MM.1S (cell line): Measurements from ENCODE around the gene SFMBT2.

ENCODE experiments used
- DNase-seq: peaks from one replicate; pipeline ENCODE4 v3.0.0-alpha.2; 2015
- H2AFZ ChIP-seq: fragments of 300-600 bp; sonication (generic); 2 replicates; pipeline ENCODE4 v1.6.0; 2016; ENCODE audit warnings: antibody characterized with exemption, low read length
- H3F3A ChIP-seq: fragments of 300-600 bp; sonication (generic); 2 replicates; pipeline ENCODE4 v1.6.1; 2016; ENCODE audit warnings: mild to moderate bottlenecking, antibody characterized with exemption, low read length, moderate library complexity, mixed read lengths; ENCODE audit not compliant: insufficient read depth
- H3K27ac ChIP-seq: fragments of 300-600 bp; sonication (generic); 2 replicates; pipeline ENCODE4 v1.5.1; 2016; ENCODE audit warnings: mild to moderate bottlenecking, low read length
- H3K27me3 ChIP-seq: fragments of 300-600 bp; sonication (generic); replicated peaks from 2 replicates; pipeline ENCODE4 v1.6.0; 2016; ENCODE audit warnings: low read length; ENCODE audit not compliant: insufficient read depth
- H3K36me3 ChIP-seq: fragments of 300-600 bp; sonication (generic); replicated peaks from 2 replicates; pipeline ENCODE4 v1.6.1; 2016; ENCODE audit warnings: mild to moderate bottlenecking, low read length, mixed read lengths; ENCODE audit not compliant: insufficient read depth
- H3K4me1 ChIP-seq: fragments of 300-600 bp; sonication (generic); 2 replicates; pipeline ENCODE4 v1.6.1; 2016; ENCODE audit warnings: low read length, mixed read lengths
- H3K4me2 ChIP-seq: fragments of 300-600 bp; sonication (generic); 2 replicates; pipeline ENCODE4 v1.6.0; 2016; ENCODE audit warnings: low read depth, low read length
- H3K4me3 ChIP-seq: fragments of 300-600 bp; sonication (generic); 2 replicates; pipeline ENCODE4 v1.5.1; 2016; ENCODE audit warnings: low read length, mixed read lengths
- H3K79me2 ChIP-seq: fragments of 300-600 bp; sonication (generic); 2 replicates; pipeline ENCODE4 v1.6.1; 2016; ENCODE audit warnings: mixed run types, low read length, mixed read lengths
- H3K9ac ChIP-seq: fragments of 300-600 bp; sonication (generic); 2 replicates; pipeline ENCODE4 v1.6.1; 2016; ENCODE audit warnings: low read length, mixed read lengths
- H3K9me2 ChIP-seq: fragments of 300-600 bp; sonication (generic); replicated peaks from 2 replicates; pipeline ENCODE4 v1.6.1; 2016; ENCODE audit warnings: mild to moderate bottlenecking, low read length, mixed read lengths; ENCODE audit not compliant: insufficient read depth
- H3K9me3 ChIP-seq: fragments of 300-600 bp; sonication (generic); replicated peaks from 2 replicates; pipeline ENCODE4 v1.6.1; 2016; ENCODE audit warnings: mild to moderate bottlenecking, low read length, mixed read lengths; ENCODE audit not compliant: insufficient read depth
- H4K20me1 ChIP-seq: fragments of 300-600 bp; sonication (generic); 2 replicates; pipeline ENCODE4 v1.6.1; 2016; ENCODE audit warnings: mild to moderate bottlenecking, low read length, moderate library complexity, mixed read lengths; ENCODE audit not compliant: insufficient read depth
- EZH2 ChIP-seq: fragments of 300-600 bp; sonication (generic); optimal IDR thresholded peaks from 2 replicates; pipeline ENCODE3; 2017; ENCODE audit warnings: low read depth, mild to moderate bottlenecking, antibody characterized with exemption, low read length, mixed read lengths
- EZH2phosphoT487 ChIP-seq: fragments of 300-600 bp; sonication (generic); IDR thresholded peaks from 2 replicates; pipeline ENCODE4 v1.6.1; 2018; ENCODE audit warnings: antibody characterized with exemption, low read length
- TF ChIP-seq, protein P1 (sequence below): fragments of 300-600 bp; sonication (generic); IDR thresholded peaks from 2 replicates; pipeline ENCODE4 v1.5.1; 2016; ENCODE audit warnings: antibody characterized with exemption, low read length, mixed read lengths

The SFMBT2 gene

DNA sequence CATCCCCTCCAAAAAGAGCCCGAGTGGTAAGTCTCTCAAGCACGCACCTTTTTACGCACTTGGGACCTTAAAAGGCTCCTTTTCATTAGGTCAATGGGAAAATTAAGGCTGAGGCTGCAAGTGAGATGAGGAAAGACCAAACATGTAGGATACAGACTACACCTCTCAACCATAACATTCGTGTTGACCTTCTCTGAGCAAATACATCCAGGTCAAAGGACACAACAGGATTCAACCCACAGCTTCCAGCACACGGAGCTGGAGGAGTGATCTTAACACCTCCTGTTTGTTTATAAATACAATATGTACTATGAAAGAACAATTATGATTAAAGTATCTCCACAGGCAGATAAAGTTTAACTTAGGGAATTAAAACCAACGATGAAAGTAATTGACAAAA lies 9.7 kb downstream of the SFMBT2 start:
- Histone ChIP-seq H3K4me3 (no peak overlapping the region), H3K4me1 (peaks cover 7% of the 10 kb centered on the region; the same call in 1 of the 2 replicates), H3K9ac (no peak overlapping the region), H2AFZ (no peak overlapping the region), H3K9me3 (no peaks in the 10 kb centered on the region), H3K36me3 (no peaks in the 10 kb centered on the region; the same call in 1 of the 2 replicates), H3K27me3 (no peaks in the 10 kb centered on the region), H3K27ac (no peak overlapping the region), H3K79me2 (peaks cover 98% of the 10 kb centered on the region), H4K20me1 (peaks cover 82% of the 10 kb centered on the region), H3K9me2 (no peaks in the 10 kb centered on the region), H3K4me2 (no peak overlapping the region), H3F3A (no peaks in the 10 kb centered on the region; the same call in 1 of the 2 replicates)
- no peak for DNase-seq
- no peak for TF ChIP-seq EZH2phosphoT487
- TF ChIP-seq, protein P1, sequence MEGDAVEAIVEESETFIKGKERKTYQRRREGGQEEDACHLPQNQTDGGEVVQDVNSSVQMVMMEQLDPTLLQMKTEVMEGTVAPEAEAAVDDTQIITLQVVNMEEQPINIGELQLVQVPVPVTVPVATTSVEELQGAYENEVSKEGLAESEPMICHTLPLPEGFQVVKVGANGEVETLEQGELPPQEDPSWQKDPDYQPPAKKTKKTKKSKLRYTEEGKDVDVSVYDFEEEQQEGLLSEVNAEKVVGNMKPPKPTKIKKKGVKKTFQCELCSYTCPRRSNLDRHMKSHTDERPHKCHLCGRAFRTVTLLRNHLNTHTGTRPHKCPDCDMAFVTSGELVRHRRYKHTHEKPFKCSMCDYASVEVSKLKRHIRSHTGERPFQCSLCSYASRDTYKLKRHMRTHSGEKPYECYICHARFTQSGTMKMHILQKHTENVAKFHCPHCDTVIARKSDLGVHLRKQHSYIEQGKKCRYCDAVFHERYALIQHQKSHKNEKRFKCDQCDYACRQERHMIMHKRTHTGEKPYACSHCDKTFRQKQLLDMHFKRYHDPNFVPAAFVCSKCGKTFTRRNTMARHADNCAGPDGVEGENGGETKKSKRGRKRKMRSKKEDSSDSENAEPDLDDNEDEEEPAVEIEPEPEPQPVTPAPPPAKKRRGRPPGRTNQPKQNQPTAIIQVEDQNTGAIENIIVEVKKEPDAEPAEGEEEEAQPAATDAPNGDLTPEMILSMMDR, result no peak
- TF ChIP-seq EZH2, result no peak

DNA sequence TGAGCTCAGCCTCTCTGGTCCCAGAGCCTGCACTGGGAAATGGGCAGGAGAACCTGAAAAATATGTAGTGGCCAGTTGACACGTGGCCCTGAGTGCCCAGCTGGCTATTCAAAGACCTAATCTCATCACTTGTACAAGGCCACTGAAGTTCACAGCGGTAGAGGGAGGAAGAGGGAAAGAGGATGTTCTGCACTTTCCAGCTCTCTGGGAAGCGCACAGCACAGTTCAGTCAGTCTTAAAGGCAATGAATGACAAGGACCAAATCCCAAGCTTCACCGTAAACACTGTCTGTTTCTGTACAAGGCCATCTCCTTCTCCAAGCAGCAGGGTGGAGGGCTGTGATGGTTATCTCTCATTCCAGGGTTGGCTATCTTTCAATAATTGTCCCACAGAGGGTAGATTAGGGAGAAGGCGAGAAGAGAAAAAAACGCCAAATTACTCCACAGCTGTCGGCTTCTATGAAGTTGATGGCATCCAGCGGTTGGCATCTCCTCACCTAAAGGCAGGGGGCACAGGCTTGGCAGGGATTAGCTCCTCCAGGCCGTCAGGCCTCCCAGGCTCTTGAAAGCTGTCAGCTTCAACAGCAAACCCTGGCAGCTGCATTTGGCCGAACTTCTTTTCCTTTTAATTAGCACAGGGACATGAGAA lies 10.6 kb downstream of the SFMBT2 start:
- Histone ChIP-seq H3K36me3 (peaks cover 4% of the 10 kb centered on the region; the same call in 1 of the 2 replicates), H3K9me3 (no peaks in the 10 kb centered on the region), H3K9ac (no peak overlapping the region), H3K4me1 (peaks cover 4% of the 10 kb centered on the region; the same call in 1 of the 2 replicates), H3K4me3 (no peak overlapping the region), H3K79me2 (peaks cover 98% of the 10 kb centered on the region), H3K27ac (no peak overlapping the region), H3K4me2 (no peak overlapping the region), H3K9me2 (no peaks in the 10 kb centered on the region), H4K20me1 (peaks cover 73% of the 10 kb centered on the region), H2AFZ (no peak overlapping the region), H3F3A (no peaks in the 10 kb centered on the region), H3K27me3 (no peaks in the 10 kb centered on the region)
- no peak for DNase-seq
- no peak for TF ChIP-seq EZH2phosphoT487
- TF ChIP-seq, protein P1, result no peak
- TF ChIP-seq EZH2, result no peak

DNA sequence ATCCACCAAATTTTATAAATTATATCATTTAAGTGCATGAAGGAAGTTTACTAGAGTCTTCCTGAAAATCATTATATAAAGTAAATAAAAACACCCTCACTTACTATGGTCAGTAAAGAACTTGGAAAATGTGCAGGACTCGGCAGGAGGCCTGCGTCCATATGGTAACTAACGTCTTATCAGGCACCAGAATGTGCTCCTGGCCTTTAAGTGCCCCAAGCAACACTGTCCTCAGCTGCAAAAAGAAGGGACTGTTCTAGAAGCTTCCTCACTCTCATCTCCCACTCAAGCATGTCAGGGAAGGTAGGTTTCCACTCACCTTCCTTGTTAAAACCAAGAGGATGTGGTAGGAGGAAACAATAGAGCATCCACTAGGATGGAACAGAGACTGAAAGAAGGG lies 11.3 kb downstream of the SFMBT2 start:
- Histone ChIP-seq H3K4me1 (no peaks in the 10 kb centered on the region), H3K9ac (no peak overlapping the region), H3K9me3 (no peaks in the 10 kb centered on the region), H2AFZ (no peak overlapping the region), H3K27me3 (no peaks in the 10 kb centered on the region), H3K27ac (no peak overlapping the region), H3F3A (no peaks in the 10 kb centered on the region), H3K9me2 (no peaks in the 10 kb centered on the region), H3K4me2 (no peak overlapping the region), H4K20me1 (peaks cover 70% of the 10 kb centered on the region), H3K4me3 (no peak overlapping the region), H3K36me3 (peaks cover 4% of the 10 kb centered on the region; the same call in 1 of the 2 replicates), H3K79me2 (peaks cover 98% of the 10 kb centered on the region)
- no peak for TF ChIP-seq EZH2phosphoT487
- TF ChIP-seq, protein P1, result no peak
- no peak for TF ChIP-seq EZH2
- DNase-seq, result no peak
